GM12891 (cell line): Measurements from ENCODE around the gene GIT2.

ENCODE experiments used
- PAX5 ChIP-seq: IDR thresholded peaks from 2 replicates; pipeline ENCODE4 v1.6.1; 2011; ENCODE audit warnings: low read length, moderate library complexity, mild to moderate bottlenecking; ENCODE audit not compliant: insufficient read depth, severe bottlenecking
- POLR2A ChIP-seq: IDR thresholded peaks from 2 replicates; pipeline ENCODE4 v1.6.1; 2011; ENCODE audit warnings: low read depth, low read length, control low read depth
- POLR2AphosphoS5 ChIP-seq: IDR thresholded peaks from 2 replicates; pipeline ENCODE4 v1.6.1; 2011; ENCODE audit warnings: low read depth, low read length, control low read depth
- POU2F2 ChIP-seq: IDR thresholded peaks from 2 replicates; pipeline ENCODE4 v1.6.1; 2011; ENCODE audit warnings: low read depth, mild to moderate bottlenecking, control low read depth, low read length, moderate library complexity
- SPI1 ChIP-seq: IDR thresholded peaks from 2 replicates; pipeline ENCODE4 v1.6.1; 2011; ENCODE audit warnings: low read depth, low read length, control low read depth
- TAF1 ChIP-seq: IDR thresholded peaks from 2 replicates; pipeline ENCODE4 v1.6.1; 2011; ENCODE audit warnings: low read depth, low read length, control low read depth

DNA sequence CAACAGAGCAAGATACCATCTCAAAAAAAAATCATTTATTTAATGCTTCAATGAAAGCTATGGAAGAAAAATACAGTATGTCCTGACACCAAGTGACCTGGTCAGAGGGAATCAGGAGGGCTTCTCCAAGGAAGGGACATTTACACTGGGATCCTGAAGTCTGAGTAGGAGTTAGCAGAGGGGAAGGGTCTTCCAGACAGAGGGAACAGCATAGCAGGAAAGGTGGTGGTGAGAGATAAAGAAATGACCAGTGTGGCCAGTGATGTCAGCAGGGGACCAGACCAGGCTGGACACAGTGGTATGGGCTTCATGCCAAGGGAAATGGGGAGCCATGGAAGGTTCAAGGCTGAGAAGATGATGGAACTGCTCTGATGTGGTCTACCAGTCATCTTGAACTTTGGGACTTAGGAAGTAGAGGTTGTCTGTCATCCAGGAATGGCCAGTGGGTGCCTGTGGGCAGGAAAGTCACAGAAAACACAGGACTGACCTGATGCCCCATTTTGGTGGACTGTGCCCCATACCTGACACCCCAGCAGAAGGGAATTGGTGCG, 103.9 kb downstream of the GIT2 start:
- no peak for TF ChIP-seq POLR2A
- no peak for TF ChIP-seq POLR2AphosphoS5
- no peak for TF ChIP-seq TAF1
- TF ChIP-seq POU2F2, result no peak
- no peak for TF ChIP-seq PAX5
- TF ChIP-seq SPI1, result no peak
